ENCODE measurements around the gene MAGI2. TPM values are rescaled to one million over a fixed set of nuclear protein-coding genes. Genes with fewer than 3 reads are reported as not detected.

Gene MAGI2
- polyA plus RNA-seq, 3 donors: 0.03 to 0.11 TPM; not detected in 1

DNA sequence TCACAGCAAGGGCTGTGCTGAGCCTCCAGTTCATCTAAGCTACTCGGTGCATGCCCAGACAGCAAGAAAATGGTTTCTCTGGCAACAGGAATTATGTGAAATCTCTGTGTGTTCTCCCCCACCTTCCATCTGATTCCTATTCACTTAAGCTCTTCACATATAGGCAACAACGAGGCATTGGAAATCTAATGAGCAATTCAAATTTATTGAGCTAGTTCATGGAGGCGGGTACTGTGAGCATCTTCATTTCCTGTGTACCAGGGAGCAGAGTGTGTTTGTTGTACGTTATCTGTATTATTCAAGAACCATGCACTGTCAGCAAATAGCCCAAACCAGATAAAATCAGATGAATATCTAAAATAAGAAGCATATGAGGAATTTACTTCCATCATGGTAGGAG, 739.1 kb downstream of the MAGI2 start:
- intact Hi-C loops (cut with micrococcal nuclease): no loop called here
- no peaks in the 10 kb centered on the region for H4K20me1 ChIP-seq (ENCODE audit: insufficient read depth, low read length)
- Mint-ChIP-seq H3K27me3 (ENCODE audit: low read depth in 3 of 3) (no peaks in the 10 kb centered on the region), H3K27ac (no peak overlapping the region), H3K4me3 (no peak overlapping the region), H3K36me3 (no peaks in the 10 kb centered on the region), H3K9me3 (peaks cover 0 to 7% (median 2%) of the 10 kb centered on the region in 7 donors), H3K4me1 (no peaks in the 10 kb centered on the region)
- no peaks in the 10 kb centered on the region for H3K27me3 ChIP-seq (ENCODE audit: control insufficient read depth in 2 of 2, insufficient read depth in 2 of 2, low read length in 2 of 2)
- H3K9me3 ChIP-seq (replicated peaks in 1 of 2; ENCODE audit: control insufficient read depth in 1 of 2, insufficient read depth in 1 of 2, low read length in 2 of 2): peaks cover 0 to 8% of the 10 kb centered on the region in 2 donors
- H3K4me2 ChIP-seq (replicated peaks; ENCODE audit: extremely low read depth, low read length, poor library complexity, severe bottlenecking): no peak overlapping the region
- no peaks in the 10 kb centered on the region for H3K4me1 ChIP-seq (ENCODE audit: control insufficient read depth in 1 of 2, insufficient read depth in 2 of 2, low read length in 2 of 2)
- no peak overlapping the region for H3K27ac ChIP-seq (ENCODE audit: low read depth in 1 of 2, low read length in 2 of 2)
- no peak overlapping the region for H3K4me3 ChIP-seq (replicated peaks in 1 of 3; ENCODE audit: low read depth in 2 of 3, low read length in 3 of 3)
- no CpG with 5 or more reads among the region's 4 CpGs for WGBS (ENCODE audit: insufficient coverage)
- no peaks in the 10 kb centered on the region for H3K36me3 ChIP-seq (replicated peaks in 1 of 2; ENCODE audit: control insufficient read depth in 1 of 2, insufficient read depth in 2 of 2, low read length in 2 of 2)
- no peak for DNase-seq
- H3K9ac ChIP-seq (ENCODE audit: insufficient read depth, low read length, poor library complexity, severe bottlenecking): no peak overlapping the region
- no peak overlapping the region for H2AFZ ChIP-seq (ENCODE audit: insufficient read depth, low read depth, low read length, poor library complexity, severe bottlenecking)
- no peaks in the 10 kb centered on the region for H3K79me2 ChIP-seq (ENCODE audit: insufficient read depth, low read length)
- TF ChIP-seq, protein P1, sequence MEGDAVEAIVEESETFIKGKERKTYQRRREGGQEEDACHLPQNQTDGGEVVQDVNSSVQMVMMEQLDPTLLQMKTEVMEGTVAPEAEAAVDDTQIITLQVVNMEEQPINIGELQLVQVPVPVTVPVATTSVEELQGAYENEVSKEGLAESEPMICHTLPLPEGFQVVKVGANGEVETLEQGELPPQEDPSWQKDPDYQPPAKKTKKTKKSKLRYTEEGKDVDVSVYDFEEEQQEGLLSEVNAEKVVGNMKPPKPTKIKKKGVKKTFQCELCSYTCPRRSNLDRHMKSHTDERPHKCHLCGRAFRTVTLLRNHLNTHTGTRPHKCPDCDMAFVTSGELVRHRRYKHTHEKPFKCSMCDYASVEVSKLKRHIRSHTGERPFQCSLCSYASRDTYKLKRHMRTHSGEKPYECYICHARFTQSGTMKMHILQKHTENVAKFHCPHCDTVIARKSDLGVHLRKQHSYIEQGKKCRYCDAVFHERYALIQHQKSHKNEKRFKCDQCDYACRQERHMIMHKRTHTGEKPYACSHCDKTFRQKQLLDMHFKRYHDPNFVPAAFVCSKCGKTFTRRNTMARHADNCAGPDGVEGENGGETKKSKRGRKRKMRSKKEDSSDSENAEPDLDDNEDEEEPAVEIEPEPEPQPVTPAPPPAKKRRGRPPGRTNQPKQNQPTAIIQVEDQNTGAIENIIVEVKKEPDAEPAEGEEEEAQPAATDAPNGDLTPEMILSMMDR (IDR thresholded peaks at IDR 0.05): no peak

DNA sequence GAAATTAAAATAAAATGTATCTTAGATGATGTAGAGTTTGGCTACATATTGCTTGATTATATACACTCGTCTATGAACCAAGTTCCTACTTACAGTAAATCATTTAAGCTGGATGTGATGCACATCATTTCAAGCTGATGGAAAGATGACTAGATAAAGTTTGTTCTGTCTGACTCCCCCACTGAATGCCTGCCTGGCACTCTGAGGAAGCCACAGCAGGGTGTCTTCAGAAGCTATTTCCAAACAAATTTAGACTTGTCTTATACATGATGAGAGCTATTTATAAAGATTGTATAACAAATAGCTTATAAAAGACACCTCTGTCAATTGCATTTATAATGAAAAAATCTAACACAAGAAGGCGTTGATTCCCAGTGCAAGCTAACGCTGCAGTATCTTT, 741.4 kb downstream of the MAGI2 start:
- no peak for DNase-seq
- H3K4me3 ChIP-seq (replicated peaks in 1 of 3; ENCODE audit: low read depth in 2 of 3, low read length in 3 of 3): no peak overlapping the region
- no CpG with 5 or more reads among the region's 3 CpGs for WGBS (ENCODE audit: insufficient coverage)
- Mint-ChIP-seq H3K9me3 (peaks cover 0 to 5% (median 0%) of the 10 kb centered on the region in 7 donors), H3K4me3 (no peak overlapping the region), H3K36me3 (no peaks in the 10 kb centered on the region), H3K27me3 (ENCODE audit: low read depth in 3 of 3) (no peaks in the 10 kb centered on the region), H3K27ac (no peak overlapping the region), H3K4me1 (no peaks in the 10 kb centered on the region)
- TF ChIP-seq, protein P1 (IDR thresholded peaks at IDR 0.05): no peak
- H2AFZ ChIP-seq (ENCODE audit: insufficient read depth, low read depth, low read length, poor library complexity, severe bottlenecking): no peak overlapping the region
- no peak overlapping the region for H3K4me2 ChIP-seq (replicated peaks; ENCODE audit: extremely low read depth, low read length, poor library complexity, severe bottlenecking)
- intact Hi-C loops (cut with micrococcal nuclease): no loop called here
- H3K9me3 ChIP-seq (replicated peaks in 1 of 2; ENCODE audit: control insufficient read depth in 1 of 2, insufficient read depth in 1 of 2, low read length in 2 of 2): peaks cover 0 to 3% of the 10 kb centered on the region in 2 donors
- no peak overlapping the region for H3K27ac ChIP-seq (ENCODE audit: low read depth in 1 of 2, low read length in 2 of 2)
- no peaks in the 10 kb centered on the region for H4K20me1 ChIP-seq (ENCODE audit: insufficient read depth, low read length)
- no peaks in the 10 kb centered on the region for H3K27me3 ChIP-seq (ENCODE audit: control insufficient read depth in 2 of 2, insufficient read depth in 2 of 2, low read length in 2 of 2)
- no peak overlapping the region for H3K9ac ChIP-seq (ENCODE audit: insufficient read depth, low read length, poor library complexity, severe bottlenecking)
- no peaks in the 10 kb centered on the region for H3K36me3 ChIP-seq (replicated peaks in 1 of 2; ENCODE audit: control insufficient read depth in 1 of 2, insufficient read depth in 2 of 2, low read length in 2 of 2)
- no peaks in the 10 kb centered on the region for H3K79me2 ChIP-seq (ENCODE audit: insufficient read depth, low read length)
- no peaks in the 10 kb centered on the region for H3K4me1 ChIP-seq (ENCODE audit: control insufficient read depth in 1 of 2, insufficient read depth in 2 of 2, low read length in 2 of 2)

All from CD14-positive monocyte (primary cell).